PC-3 (cell line): ENCODE data around the gene CNBD2. TPM values are rescaled to one million over a fixed set of nuclear protein-coding genes. Genes with fewer than 3 reads are reported as not detected.

Experiments
- ATAC-seq: fragments of 200-7000 bp; cut with Tn5 transposase; 2 replicates; pipeline ENCODE4 v1.9.1; 2020; ENCODE audit warnings: mild to moderate bottlenecking, moderate library complexity
- BruUV-seq: library from RNA; stranded (reverse); fragments of 400-500 nt; replicated peaks from 2 replicates; lab custom pipeline; 2021; lab: Mats Ljungman, UMichigan
- CTCF ChIA-PET: fragments of 300-600 bp; sonication (Branson Sonifier 250); formaldehyde crosslinking; loops from one replicate; lab custom pipeline; 2022; ENCODE audit warnings: antibody characterized with exemption; lab: Charles Lee
- POLR2A ChIA-PET: fragments of 300-600 bp; sonication (Branson Sonifier 250); formaldehyde crosslinking; loops from one replicate; lab custom pipeline; 2022; ENCODE audit warnings: antibody characterized with exemption; ENCODE audit not compliant: unreplicated experiment; lab: Charles Lee
- DNase-seq: peaks from one replicate; pipeline ENCODE4 v3.0.0-alpha.2; 2015
- H2AFZ ChIP-seq: fragments of 300-600 bp; sonication (generic); 2 replicates; pipeline ENCODE4 v1.6.0; 2016; ENCODE audit warnings: antibody characterized with exemption, low read length
- H3F3A ChIP-seq: fragments of 300-600 bp; sonication (generic); one replicate; pipeline ENCODE4 v1.6.0; 2017; ENCODE audit warnings: antibody characterized with exemption, low read length, control low read depth, mild to moderate bottlenecking; ENCODE audit not compliant: unreplicated experiment
- H3K27ac ChIP-seq: fragments of 300-600 bp; sonication (generic); 2 replicates; pipeline ENCODE4 v1.5.1; 2016; ENCODE audit warnings: mild to moderate bottlenecking, low read length
- H3K27me3 ChIP-seq: fragments of 300-600 bp; sonication (generic); 2 replicates; pipeline ENCODE4 v1.6.1; 2016; ENCODE audit warnings: low read length, mixed read lengths
- H3K36me3 ChIP-seq: fragments of 300-600 bp; sonication (generic); 2 replicates; pipeline ENCODE4 v1.6.1; 2016; ENCODE audit warnings: low read depth, mixed run types, low read length, mixed read lengths
- H3K4me1 ChIP-seq: fragments of 300-600 bp; sonication (generic); 2 replicates; pipeline ENCODE4 v1.5.1; 2016; ENCODE audit warnings: low read length; ENCODE audit not compliant: insufficient read depth
- H3K4me2 ChIP-seq: fragments of 300-600 bp; sonication (generic); 2 replicates; pipeline ENCODE4 v1.6.0; 2016; ENCODE audit warnings: low read length
- H3K4me3 ChIP-seq: fragments of 300-600 bp; sonication (generic); 2 replicates; pipeline ENCODE4 v1.5.1; 2016; ENCODE audit warnings: mild to moderate bottlenecking, low read length, mixed read lengths
- H3K79me2 ChIP-seq: fragments of 300-600 bp; sonication (generic); 2 replicates; pipeline ENCODE4 v1.6.1; 2017; ENCODE audit warnings: low read length, mixed read lengths
- H3K9ac ChIP-seq: fragments of 300-600 bp; sonication (generic); 2 replicates; pipeline ENCODE4 v1.6.0; 2016; ENCODE audit warnings: mild to moderate bottlenecking, low read length
- H3K9me2 ChIP-seq: fragments of 300-600 bp; sonication (generic); replicated peaks from 2 replicates; pipeline ENCODE4 v1.6.1; 2016; ENCODE audit warnings: mixed run types, low read length, mixed read lengths
- H3K9me3 ChIP-seq: fragments of 300-600 bp; sonication (generic); 2 replicates; pipeline ENCODE4 v1.6.1; 2016; ENCODE audit warnings: low read length, mixed read lengths
- H4K20me1 ChIP-seq: fragments of 300-600 bp; sonication (generic); 2 replicates; pipeline ENCODE4 v1.6.1; 2016; ENCODE audit warnings: low read length, mixed read lengths
- EZH2 ChIP-seq: fragments of 300-600 bp; sonication (generic); IDR thresholded peaks from one replicate; pipeline ENCODE4 v1.6.1; 2017; ENCODE audit warnings: antibody characterized with exemption, mild to moderate bottlenecking, low read length; ENCODE audit not compliant: unreplicated experiment
- EZH2phosphoT487 ChIP-seq: fragments of 300-600 bp; sonication (generic); IDR thresholded peaks from 2 replicates; pipeline ENCODE4 v1.6.1; 2018; ENCODE audit warnings: mild to moderate bottlenecking, antibody characterized with exemption, low read length, borderline replicate concordance
- intact Hi-C: fragments of 100-400 bp; cut with micrococcal nuclease; formaldehyde crosslinking; loops from 2 replicates; pipeline ENCODE4 v1.9.0; 2023
- total RNA-seq: library from RNA; depleted of rRNA; stranded (reverse); fragments of >200 nt; gene quantifications from 2 replicates; pipeline ENCODE4 v1.2.3, GENCODE V29; 2014
- TF ChIP-seq, protein P1 (sequence below): fragments of 300-600 bp; sonication (generic); conservative IDR thresholded peaks from 2 replicates; pipeline ENCODE4 v1.5.1; 2017; ENCODE audit warnings: antibody characterized with exemption, low read depth, mild to moderate bottlenecking, low read length

CNBD2 gene
- total RNA-seq, 1 experiment from 2014 or later, result 6.6 TPM

GRCh38 chr20:35978041-35978513 lies 9.7 kb downstream of the CNBD2 start:
- Histone ChIP-seq H3K9me2 (no peaks in the 10 kb centered on the region), H3K9ac (no peak overlapping the region), H3F3A (no peaks in the 10 kb centered on the region), H3K27ac (no peak overlapping the region), H3K9me3 (no peaks in the 10 kb centered on the region), H3K27me3 (no peaks in the 10 kb centered on the region), H2AFZ (no peak overlapping the region), H3K4me2 (no peak overlapping the region), H3K36me3 (no peaks in the 10 kb centered on the region), H3K79me2 (no peaks in the 10 kb centered on the region), H4K20me1 (no peaks in the 10 kb centered on the region), H3K4me1 (no peaks in the 10 kb centered on the region; the same call in 1 of the 2 replicates), H3K4me3 (no peak overlapping the region)
- intact Hi-C loops, result no loop called here
- ATAC-seq (no peak), DNase-seq (no peak)
- POLR2A ChIA-PET, result no interaction called here
- CTCF ChIA-PET, result interaction anchor here (0.6 kb wide), 1 partner anchor 12 kb away, joined by 5 read pairs; no protein-coding TSS in a partner anchor
- no peak for TF ChIP-seq EZH2phosphoT487
- no peak for TF ChIP-seq EZH2
- TF ChIP-seq, protein P1, sequence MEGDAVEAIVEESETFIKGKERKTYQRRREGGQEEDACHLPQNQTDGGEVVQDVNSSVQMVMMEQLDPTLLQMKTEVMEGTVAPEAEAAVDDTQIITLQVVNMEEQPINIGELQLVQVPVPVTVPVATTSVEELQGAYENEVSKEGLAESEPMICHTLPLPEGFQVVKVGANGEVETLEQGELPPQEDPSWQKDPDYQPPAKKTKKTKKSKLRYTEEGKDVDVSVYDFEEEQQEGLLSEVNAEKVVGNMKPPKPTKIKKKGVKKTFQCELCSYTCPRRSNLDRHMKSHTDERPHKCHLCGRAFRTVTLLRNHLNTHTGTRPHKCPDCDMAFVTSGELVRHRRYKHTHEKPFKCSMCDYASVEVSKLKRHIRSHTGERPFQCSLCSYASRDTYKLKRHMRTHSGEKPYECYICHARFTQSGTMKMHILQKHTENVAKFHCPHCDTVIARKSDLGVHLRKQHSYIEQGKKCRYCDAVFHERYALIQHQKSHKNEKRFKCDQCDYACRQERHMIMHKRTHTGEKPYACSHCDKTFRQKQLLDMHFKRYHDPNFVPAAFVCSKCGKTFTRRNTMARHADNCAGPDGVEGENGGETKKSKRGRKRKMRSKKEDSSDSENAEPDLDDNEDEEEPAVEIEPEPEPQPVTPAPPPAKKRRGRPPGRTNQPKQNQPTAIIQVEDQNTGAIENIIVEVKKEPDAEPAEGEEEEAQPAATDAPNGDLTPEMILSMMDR, result no peak
- no TSS peak for BruUV-seq

- H3K9me2 ChIP-seq, result no peaks in the 10 kb centered on the region
- ChIA-PET CTCF (no interaction called here), POLR2A (interaction anchor here (0.6 kb wide), 1 partner anchor 173 kb away, joined by 3 read pairs; no protein-coding TSS in a partner anchor)
- no peaks in the 10 kb centered on the region for H3F3A ChIP-seq
- no peak overlapping the region for H3K4me3 ChIP-seq
- no peaks in the 10 kb centered on the region for H4K20me1 ChIP-seq
- H3K27ac ChIP-seq, result no peak overlapping the region
- intact Hi-C loops, result no loop called here
- H3K9me3 ChIP-seq, result no peaks in the 10 kb centered on the region
- no peaks in the 10 kb centered on the region for H3K36me3 ChIP-seq
- peak; percentile 15 for DNase-seq
- no peaks in the 10 kb centered on the region; the same call in 1 of the 2 replicates for H3K4me1 ChIP-seq
- H3K9ac ChIP-seq, result no peak overlapping the region
- no peak overlapping the region for H2AFZ ChIP-seq
- TF ChIP-seq EZH2phosphoT487 (no peak), EZH2 (no peak)
- TF ChIP-seq, protein P1, result no peak
- no peaks in the 10 kb centered on the region for H3K27me3 ChIP-seq
- no TSS peak for BruUV-seq
- ATAC-seq, result 0 out of 2 replicates have a peak, but pooled peaks have one; percentile 33
- H3K79me2 ChIP-seq, result no peaks in the 10 kb centered on the region
- H3K4me2 ChIP-seq, result no peak overlapping the region
Measured at GRCh38 chr20:35979544-35979943, 11.2 kb downstream of the CNBD2 start.

- Histone ChIP-seq H3K4me2 (no peak overlapping the region), H3K4me3 (no peak overlapping the region), H3K79me2 (no peaks in the 10 kb centered on the region), H4K20me1 (no peaks in the 10 kb centered on the region), H2AFZ (no peak overlapping the region), H3K9me3 (no peaks in the 10 kb centered on the region), H3K4me1 (peaks cover 12% of the 10 kb centered on the region), H3K9ac (no peak overlapping the region), H3K36me3 (no peaks in the 10 kb centered on the region), H3K9me2 (no peaks in the 10 kb centered on the region), H3K27me3 (no peaks in the 10 kb centered on the region), H3K27ac (no peak overlapping the region), H3F3A (no peaks in the 10 kb centered on the region)
- DNase-seq, result no peak
- ChIA-PET CTCF (no interaction called here), POLR2A (no interaction called here)
- intact Hi-C loops, result no loop called here
- no TSS peak for BruUV-seq
- no peak for ATAC-seq
- no peak for TF ChIP-seq EZH2phosphoT487
- TF ChIP-seq, protein P1, result no peak
- TF ChIP-seq EZH2, result no peak
Measured at GRCh38 chr20:35981969-35982368, 13.6 kb downstream of the CNBD2 start.
